Stomach (tissue), 9 donors: ENCODE data around the gene AP5S1. TPM values are rescaled to one million over a fixed set of nuclear protein-coding genes. Genes with fewer than 3 reads are reported as not detected.
A peak's percentile ranks its signal among the peaks of the same experiment; 100 is the strongest.

Source experiments
- DNase-seq, 2 donors: peaks; one replicate each; pipeline versions ENCODE4 v3.0.0 to v3.0.0-alpha.2; 2013 to 2019
- H3K27ac ChIP-seq, 5 donors: fragments of 200-600 bp in 4 of 5; sonication (generic) in 4 of 5; one replicate each; pipeline ENCODE4 v1.5.1; 2013 to 2019; ENCODE audit warnings: mild to moderate bottlenecking in 1 of 5, moderate library complexity in 1 of 5
- H3K27me3 ChIP-seq, 3 donors: fragments of 200-600 bp; sonication (generic); one replicate each; pipeline ENCODE4 v1.5.1; 2017 to 2019; ENCODE audit warnings: mixed run types in 1 of 3
- H3K36me3 ChIP-seq, 4 donors: fragments of 200-600 bp; sonication (generic); 1 replicate in 3 of 4; 2 replicates in 1 of 4; pipeline ENCODE4 v1.5.1; 2016 to 2019
- H3K4me1 ChIP-seq, 4 donors: fragments of 200-600 bp; sonication (generic); one replicate each; pipeline ENCODE4 v1.5.1; 2016 to 2019
- H3K4me3 ChIP-seq, 4 donors: fragments of 200-600 bp; sonication (generic) in 3 of 4; one replicate each; pipeline ENCODE4 v1.5.1; 2016 to 2019; ENCODE audit warnings: mild to moderate bottlenecking in 1 of 4
- H3K9me3 ChIP-seq, 4 donors: fragments of 200-600 bp; sonication (generic); one replicate each; pipeline ENCODE4 v1.5.1; 2016 to 2019
- EP300 ChIP-seq: sonication (generic); formaldehyde crosslinking; IDR thresholded peaks from one replicate; pipeline ENCODE4 v1.6.1; 2017; ENCODE audit warnings: antibody characterized with exemption
- POLR2A ChIP-seq, 4 donors: fragments of 450-650 bp; IDR thresholded peaks; one replicate each; pipeline ENCODE4 v1.6.1; 2016; ENCODE audit warnings: antibody characterized with exemption in 4 of 4, control low read depth in 2 of 4, mild to moderate bottlenecking in 1 of 4, moderate library complexity in 1 of 4
- POLR2AphosphoS5 ChIP-seq, 3 donors: sonication (generic); formaldehyde crosslinking; IDR thresholded peaks; one replicate each; pipeline ENCODE4 v1.6.1; 2016; ENCODE audit warnings: antibody characterized with exemption in 3 of 3
- WGBS, 5 donors: extraction: QIAGEN DNeasy Blood & Tissue Kit in 3 of 5; methylation state at CpG; one replicate each; pipeline versions ENCODE4 v1.1.5 to v1.1.7; 2013 to 2018; 5-methylcytosine and 5-hydroxymethylcytosine counted together
- intact Hi-C: fragments of 100-400 bp; cut with DNase I; formaldehyde crosslinking; loops from one replicate; pipeline ENCODE4 v1.15.1; 2023; ENCODE audit warnings: low total_unique reads
- polyA plus RNA-seq, 3 donors: library from polyadenylated mRNA; stranded (reverse); fragments of 200-250 nt; gene quantifications; one replicate each; pipeline ENCODE4 v1.2.3, GENCODE V29; 2013
- total RNA-seq, 5 donors: library from RNA; depleted of rRNA; stranded (reverse); fragments of >200 nt; gene quantifications; one replicate each; pipeline versions ENCODE4 v1.1.0 to v1.2.3, GENCODE V29; 2014 to 2016
- TF ChIP-seq, protein P1 (sequence below), 7 experiments: fragments of 450-650 bp in 4 of 7; fragments of 200-600 bp in 3 of 7; sonication (generic) in 3 of 7; IDR thresholded peaks; one replicate each; pipeline ENCODE4 v1.5.1; 2016 to 2019; ENCODE audit warnings: antibody characterized with exemption in 7 of 7, control low read depth in 2 of 7, mild to moderate bottlenecking in 1 of 7
- donor health status: healthy with polysubstance abuse.
- donor health status: Bipolar disorder and iron deficiency.
- donor health status: healthy.

The AP5S1 gene
- total and polyA plus RNA-seq, 8 donors: 1.8 to 14.8 (median 6.7) TPM

DNA sequence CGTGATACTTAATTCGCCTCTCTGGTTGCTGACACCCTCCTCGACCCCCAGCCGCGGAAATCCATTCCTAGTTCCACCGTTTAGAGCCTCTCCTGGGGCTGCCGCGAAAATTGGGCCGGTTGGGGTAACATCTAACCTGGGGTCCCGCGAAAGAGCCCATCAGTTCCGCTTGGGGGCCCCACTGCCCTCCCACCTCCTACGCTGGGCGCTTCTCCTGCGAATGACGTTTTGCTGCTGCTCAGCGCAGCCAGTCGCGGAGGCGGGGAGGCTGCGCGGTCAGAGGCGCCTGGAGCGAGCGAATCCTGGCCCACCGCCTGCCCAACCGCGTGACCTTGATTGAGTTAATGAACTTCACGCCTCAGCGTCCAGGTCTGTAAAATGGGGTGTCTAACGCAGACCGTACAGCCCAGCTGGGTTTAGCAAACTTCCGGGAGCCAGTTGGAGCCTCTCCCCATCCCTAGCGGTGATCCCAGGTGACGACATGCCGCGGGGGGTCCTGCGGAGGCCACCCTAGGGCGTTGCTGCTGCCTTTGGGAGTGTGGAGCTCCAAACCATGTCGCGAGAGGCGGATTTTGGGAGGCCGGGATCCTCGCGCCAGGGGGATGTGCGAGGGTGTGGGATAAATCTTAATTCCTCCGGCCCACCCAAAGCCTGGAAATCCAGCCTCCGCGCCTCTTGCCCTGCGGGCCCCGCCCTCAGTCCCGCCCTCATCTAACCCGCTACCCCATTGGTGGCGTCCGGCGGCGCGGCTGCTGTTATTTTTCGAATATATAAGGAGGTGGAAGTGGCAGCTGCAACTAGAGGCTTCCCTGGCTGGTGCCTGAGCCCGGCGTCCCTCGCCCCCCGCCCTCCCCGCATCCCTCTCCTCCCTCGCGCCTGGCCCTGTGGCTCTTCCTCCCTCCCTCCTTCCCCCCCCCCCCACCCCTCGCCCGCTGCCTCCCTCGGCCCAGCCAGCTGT is 24.6 kb upstream of the AP5S1 start, which contains the start of gene CDC25B:
Gene CDC25B, plus strand, starts transcription at position 800 of the 958 bp plus-strand sequence. CDS start 222 bp downstream, outside the sequence.
- H3K4me1 ChIP-seq: peaks cover 36 to 60% (median 54%) of the 10 kb centered on the region in 4 donors

DNA sequence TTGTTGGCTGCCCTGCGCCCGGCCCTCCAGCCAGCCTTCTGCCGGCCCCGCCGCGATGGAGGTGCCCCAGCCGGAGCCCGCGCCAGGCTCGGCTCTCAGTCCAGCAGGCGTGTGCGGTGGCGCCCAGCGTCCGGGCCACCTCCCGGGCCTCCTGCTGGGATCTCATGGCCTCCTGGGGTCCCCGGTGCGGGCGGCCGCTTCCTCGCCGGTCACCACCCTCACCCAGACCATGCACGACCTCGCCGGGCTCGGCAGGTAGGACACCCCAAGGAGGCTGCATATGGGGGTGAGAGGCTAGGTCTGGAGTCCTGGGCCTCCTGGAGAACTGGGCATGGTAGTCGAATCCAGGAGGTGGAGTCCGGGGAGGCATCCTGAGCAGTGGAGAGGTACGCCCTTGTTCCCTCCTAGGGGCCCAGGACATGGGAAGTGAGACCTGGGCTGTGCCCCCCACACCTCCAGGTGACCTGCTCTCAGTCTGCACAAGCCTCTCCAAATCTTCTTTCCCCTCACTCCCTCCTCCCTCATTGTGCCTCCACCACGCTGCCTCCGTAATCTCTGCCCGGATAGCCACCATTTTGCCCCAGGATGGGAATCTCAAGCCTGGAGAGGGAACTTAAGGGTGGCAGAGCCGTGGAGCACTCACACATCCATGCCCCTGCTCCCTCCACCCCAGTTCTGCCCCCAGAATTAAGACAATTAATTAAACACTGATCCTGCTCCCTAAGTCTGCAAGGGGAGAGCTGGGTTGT is 23.7 kb upstream of the AP5S1 start:
- peak in 1 of 2 donors; percentile 44 for DNase-seq
- TF ChIP-seq EP300 (no peak), POLR2A (IDR thresholded peaks at IDR 0.05) (no peak), POLR2AphosphoS5 (IDR thresholded peaks at IDR 0.05) (no peak)
- TF ChIP-seq, protein P1, sequence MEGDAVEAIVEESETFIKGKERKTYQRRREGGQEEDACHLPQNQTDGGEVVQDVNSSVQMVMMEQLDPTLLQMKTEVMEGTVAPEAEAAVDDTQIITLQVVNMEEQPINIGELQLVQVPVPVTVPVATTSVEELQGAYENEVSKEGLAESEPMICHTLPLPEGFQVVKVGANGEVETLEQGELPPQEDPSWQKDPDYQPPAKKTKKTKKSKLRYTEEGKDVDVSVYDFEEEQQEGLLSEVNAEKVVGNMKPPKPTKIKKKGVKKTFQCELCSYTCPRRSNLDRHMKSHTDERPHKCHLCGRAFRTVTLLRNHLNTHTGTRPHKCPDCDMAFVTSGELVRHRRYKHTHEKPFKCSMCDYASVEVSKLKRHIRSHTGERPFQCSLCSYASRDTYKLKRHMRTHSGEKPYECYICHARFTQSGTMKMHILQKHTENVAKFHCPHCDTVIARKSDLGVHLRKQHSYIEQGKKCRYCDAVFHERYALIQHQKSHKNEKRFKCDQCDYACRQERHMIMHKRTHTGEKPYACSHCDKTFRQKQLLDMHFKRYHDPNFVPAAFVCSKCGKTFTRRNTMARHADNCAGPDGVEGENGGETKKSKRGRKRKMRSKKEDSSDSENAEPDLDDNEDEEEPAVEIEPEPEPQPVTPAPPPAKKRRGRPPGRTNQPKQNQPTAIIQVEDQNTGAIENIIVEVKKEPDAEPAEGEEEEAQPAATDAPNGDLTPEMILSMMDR (IDR thresholded peaks at IDR 0.05): no peak
- H3K27ac ChIP-seq: peak overlapping the region; percentile 21 to 99 (median 95)
- H3K4me3 ChIP-seq: peak overlapping the region; percentile 63 to 89 (median 70)
- WGBS, 5 donors: 11 to 51% (median 17%) methylated on average over 7 to 33 of the region's 33 CpGs
- H3K9me3 ChIP-seq: no peaks in the 10 kb centered on the region
- peaks cover 15 to 31% (median 27%) of the 10 kb centered on the region in 4 donors for H3K36me3 ChIP-seq
- H3K4me1 ChIP-seq: peaks cover 36 to 64% (median 54%) of the 10 kb centered on the region in 4 donors
- H3K27me3 ChIP-seq: no peaks in the 10 kb centered on the region
- intact Hi-C loops: no loop called here

More for the DNA sequence above, 24.6 kb upstream of the AP5S1 start, which contains the start of gene CDC25B:
- peak within 1 kb of the TSS; percentile 63 to 89 (median 70) for H3K4me3 ChIP-seq
- H3K9me3 ChIP-seq: no peaks in the 10 kb centered on the region
- intact Hi-C loops: no loop called here
- peak within 1 kb of the TSS; percentile 92 to 99 (median 95) for H3K27ac ChIP-seq
- peaks cover 8 to 23% (median 18%) of the 10 kb centered on the region in 4 donors for H3K36me3 ChIP-seq
- TF ChIP-seq POLR2A (IDR thresholded peaks at IDR 0.05): no peak
- TF ChIP-seq POLR2AphosphoS5 (IDR thresholded peaks at IDR 0.05): peak; percentile 66 to 78 (median 69)
- TF ChIP-seq, protein P1 (IDR thresholded peaks at IDR 0.05): peak in 5 of 7 experiments; percentile 41 to 83 (median 58)
- TF ChIP-seq EP300: no peak
- DNase-seq: peak; percentile 95 to 97
- 1 to 2% (median 2%) methylated on average over 44 to 68 of the region's 69 CpGs for WGBS, 5 donors
- no peaks in the 10 kb centered on the region for H3K27me3 ChIP-seq

DNA sequence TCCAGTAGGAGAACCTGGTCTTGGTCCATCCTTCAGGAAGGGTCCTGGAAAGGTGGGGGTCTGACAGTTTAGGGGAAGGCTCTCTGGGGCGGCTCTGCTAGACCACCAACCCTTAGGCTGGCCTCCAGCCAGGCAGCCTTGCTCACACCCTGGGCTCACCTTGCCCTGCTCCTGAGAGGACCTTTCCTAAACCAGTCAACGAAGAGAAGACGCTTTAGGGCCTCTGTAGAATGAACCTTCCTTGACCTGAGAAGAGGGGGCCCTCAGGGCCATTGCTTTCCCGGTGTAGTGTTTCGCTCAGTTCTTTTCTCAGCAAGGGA is 23.2 kb upstream of the AP5S1 start:
- no peaks in the 10 kb centered on the region for H3K27me3 ChIP-seq
- peaks cover 36 to 69% (median 54%) of the 10 kb centered on the region in 4 donors for H3K4me1 ChIP-seq
- WGBS, 5 donors: 50 to 81% (median 74%) methylated on average over 5 of the region's 5 CpGs
- no peak for TF ChIP-seq POLR2A (IDR thresholded peaks at IDR 0.05)
- TF ChIP-seq POLR2AphosphoS5 (IDR thresholded peaks at IDR 0.05): no peak
- TF ChIP-seq, protein P1 (IDR thresholded peaks at IDR 0.05): no peak
- TF ChIP-seq EP300: no peak
- DNase-seq: peak in 1 of 2 donors; percentile 21
- peak overlapping the region; percentile 10 to 99 (median 95) for H3K27ac ChIP-seq
- intact Hi-C loops: no loop called here
- H3K4me3 ChIP-seq: peak overlapping the region; percentile 63 to 89 (median 70)
- peaks cover 20 to 37% (median 32%) of the 10 kb centered on the region in 4 donors for H3K36me3 ChIP-seq
- no peaks in the 10 kb centered on the region for H3K9me3 ChIP-seq
